Transverse colon (tissue), 4 donors: ENCODE measurements around the gene PFKFB3. TPM values are rescaled to one million over a fixed set of nuclear protein-coding genes. Genes with fewer than 3 reads are reported as not detected.
"Not testable (repeated sequence)": the region's sequence is repeated elsewhere in the genome, so short reads cannot be mapped to it uniquely, and the experiment has no call there.

Experiments
- DNase-seq: peaks from one replicate; pipeline ENCODE4 v3.0.0-alpha.2; 2019
- H3K27ac ChIP-seq, 4 donors: fragments of 200-600 bp; sonication (generic); 2 replicates each; pipeline ENCODE4 v1.5.1; 2016 to 2018; ENCODE audit warnings: inconsistent platforms in 4 of 4
- H3K27me3 ChIP-seq: fragments of 200-600 bp; sonication (generic); 2 replicates; pipeline ENCODE4 v1.5.1; 2017; ENCODE audit warnings: inconsistent platforms
- H3K36me3 ChIP-seq, 4 donors: fragments of 200-600 bp; sonication (generic); 2 replicates each; pipeline ENCODE4 v1.5.1; 2017 to 2019; ENCODE audit warnings: inconsistent platforms in 4 of 4
- H3K4me1 ChIP-seq, 4 donors: fragments of 200-600 bp; sonication (generic); 2 replicates each; pipeline ENCODE4 v1.5.1; 2017 to 2020; ENCODE audit warnings: inconsistent platforms in 4 of 4
- H3K4me3 ChIP-seq, 4 donors: fragments of 200-600 bp; sonication (generic); 1 replicate in 1 of 4; 2 replicates in 3 of 4; pipeline versions ENCODE4 v1.5.1 to v1.6.1; 2017 to 2019; ENCODE audit warnings: inconsistent platforms in 4 of 4
- H3K9me3 ChIP-seq, 2 donors: fragments of 200-600 bp; sonication (generic); 2 replicates each; pipeline ENCODE4 v1.5.1; 2017 to 2019; ENCODE audit warnings: inconsistent platforms in 2 of 2
- CTCF ChIP-seq, 5 experiments: fragments of 200-600 bp in 3 of 5; fragments of 450-650 bp in 2 of 5; sonication (generic) in 3 of 5; IDR thresholded peaks; 1 replicate in 2 of 5; 2 replicates in 3 of 5; pipeline ENCODE4 v1.5.1; 2016 to 2017; ENCODE audit warnings: antibody characterized with exemption in 5 of 5, inconsistent platforms in 3 of 5, mild to moderate bottlenecking in 2 of 5, moderate library complexity in 1 of 5
- EP300 ChIP-seq: sonication (generic); formaldehyde crosslinking; IDR thresholded peaks from one replicate; pipeline ENCODE4 v1.6.1; 2017; ENCODE audit warnings: antibody characterized with exemption, low read depth
- POLR2A ChIP-seq: fragments of 450-650 bp; IDR thresholded peaks from one replicate; pipeline ENCODE4 v1.6.1; 2016; ENCODE audit warnings: antibody characterized with exemption, mild to moderate bottlenecking, moderate library complexity
- POLR2AphosphoS5 ChIP-seq, 3 donors: sonication (generic); formaldehyde crosslinking; IDR thresholded peaks; one replicate each; pipeline ENCODE4 v1.6.1; 2016; ENCODE audit warnings: antibody characterized with exemption in 3 of 3
- WGBS, 2 donors: methylation state at CpG; one replicate each; pipeline ENCODE4 v1.1.5; 2018; ENCODE audit warnings: low coverage in 1 of 2; 5-methylcytosine and 5-hydroxymethylcytosine counted together
- in situ Hi-C, 4 donors: fragments of 200-750 bp; cut with MboI; loops; one replicate each; pipeline versions ENCODE4 v1.15.0 to v1.15.1; 2017; ENCODE audit warnings: low sequenced_read_pairs in 3 of 4, low pct_ligation_motif_present in 1 of 4, low pct_unique_long_range_greater_than_20kb in 1 of 4
- intact Hi-C: fragments of 100-400 bp; cut with DNase I; formaldehyde crosslinking; loops from one replicate; pipeline ENCODE4 v1.15.1; 2023; ENCODE audit warnings: low total_unique reads
- total RNA-seq, 4 donors: library from RNA; depleted of rRNA; stranded (reverse); fragments of >200 nt; gene quantifications; one replicate each; pipeline ENCODE4 v1.1.0, GENCODE V29; 2016

PFKFB3 gene
- total RNA-seq, 4 donors from 2014 or later = 16.9 to 29.9 (median 20.2) TPM

DNA sequence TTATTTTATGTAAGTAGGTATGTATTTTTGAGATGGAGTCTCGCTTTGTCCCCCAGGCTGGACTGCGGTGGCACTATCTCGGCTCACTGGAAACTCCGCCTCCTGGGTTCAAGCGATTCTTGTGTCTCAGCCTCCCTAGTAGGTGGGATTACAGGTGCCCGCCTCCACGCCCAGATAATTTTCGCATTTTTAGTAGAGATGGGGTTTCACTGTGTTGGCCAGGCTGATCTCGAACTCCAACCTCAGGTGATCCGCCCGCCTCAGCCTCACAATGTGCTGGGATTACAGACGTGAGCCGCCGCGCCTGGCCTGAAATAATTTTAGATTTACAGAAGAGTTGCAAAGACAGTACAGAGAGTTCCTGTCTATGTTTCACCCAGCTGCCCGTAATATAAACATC is 37.5 kb downstream of the PFKFB3 start:
- Histone ChIP-seq H3K4me1 (no peaks in the 10 kb centered on the region), H3K27me3 (no peaks in the 10 kb centered on the region), H3K9me3 (no peaks in the 10 kb centered on the region), H3K4me3 (no peak overlapping the region), H3K27ac (no peak overlapping the region), H3K36me3 (peaks cover 0 to 3% (median 0%) of the 10 kb centered on the region in 4 donors)
- 90 to 93% methylated on average over 5 to 16 of the region's 16 CpGs for WGBS, 2 donors
- DNase-seq = no peak
- intact Hi-C loops = no loop called here
- in situ Hi-C loops = loop anchor here in 1 of 4 donors (25.0 kb wide), 1 partner anchor 147 kb away; no protein-coding TSS in a partner anchor
- TF ChIP-seq EP300 (no peak), CTCF (IDR thresholded peaks at IDR 0.05) (no peak), POLR2AphosphoS5 (IDR thresholded peaks at IDR 0.05) (no peak), POLR2A (no peak)

DNA sequence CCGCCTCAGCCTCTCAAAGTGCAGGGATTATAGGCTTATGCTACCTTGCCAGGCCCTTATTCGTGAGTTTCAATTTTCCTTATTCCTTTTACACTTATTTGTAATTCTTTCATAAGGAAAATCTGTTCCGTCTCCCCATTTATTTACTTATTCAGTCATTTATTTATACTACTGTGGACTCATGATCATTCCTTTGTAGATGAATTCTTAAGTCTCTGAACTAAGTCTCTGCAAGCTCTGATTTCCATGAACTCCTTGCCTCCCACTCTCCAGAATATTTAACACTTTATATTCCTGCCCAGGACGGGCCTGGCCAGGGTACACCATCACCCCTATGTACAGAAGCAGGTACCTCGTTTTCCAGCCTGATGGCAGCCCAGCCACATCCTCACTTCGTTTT is 39.4 kb downstream of the PFKFB3 start:
- Histone ChIP-seq H3K4me1 (no peaks in the 10 kb centered on the region), H3K36me3 (no peaks in the 10 kb centered on the region), H3K27me3 (no peaks in the 10 kb centered on the region), H3K4me3 (no peak overlapping the region), H3K27ac (no peak overlapping the region), H3K9me3 (no peaks in the 10 kb centered on the region)
- no peak for DNase-seq
- WGBS, 2 donors = 66 to 73% methylated on average over 6 of the region's 6 CpGs
- intact Hi-C loops (no loop called here), in situ Hi-C loops (loop anchor here in 1 of 4 donors (25.0 kb wide), 1 partner anchor 145 kb away; no protein-coding TSS in a partner anchor)
- TF ChIP-seq CTCF (IDR thresholded peaks at IDR 0.05) (no peak), POLR2A (no peak), EP300 (no peak), POLR2AphosphoS5 (IDR thresholded peaks at IDR 0.05) (no peak)

- WGBS, 2 donors = 87 to 98% methylated on average over 6 to 7 of the region's 7 CpGs
- no peak overlapping the region for H3K4me3 ChIP-seq
- H3K27ac ChIP-seq = no peak overlapping the region
- H3K36me3 ChIP-seq = no peaks in the 10 kb centered on the region
- intact Hi-C loops (no loop called here), in situ Hi-C loops (loop anchor here in 1 of 4 donors (25.0 kb wide), 1 partner anchor 143 kb away; no protein-coding TSS in a partner anchor)
- H3K4me1 ChIP-seq = no peaks in the 10 kb centered on the region
- no peaks in the 10 kb centered on the region for H3K27me3 ChIP-seq
- no peak for TF ChIP-seq CTCF (IDR thresholded peaks at IDR 0.05)
- TF ChIP-seq EP300 = no peak
- TF ChIP-seq POLR2A = no peak
- TF ChIP-seq POLR2AphosphoS5 (IDR thresholded peaks at IDR 0.05) = no peak
- DNase-seq = no peak
- no peaks in the 10 kb centered on the region for H3K9me3 ChIP-seq
Observed at GRCh38 chr10:6244510-6244909, 41.8 kb downstream of the PFKFB3 start.

DNA sequence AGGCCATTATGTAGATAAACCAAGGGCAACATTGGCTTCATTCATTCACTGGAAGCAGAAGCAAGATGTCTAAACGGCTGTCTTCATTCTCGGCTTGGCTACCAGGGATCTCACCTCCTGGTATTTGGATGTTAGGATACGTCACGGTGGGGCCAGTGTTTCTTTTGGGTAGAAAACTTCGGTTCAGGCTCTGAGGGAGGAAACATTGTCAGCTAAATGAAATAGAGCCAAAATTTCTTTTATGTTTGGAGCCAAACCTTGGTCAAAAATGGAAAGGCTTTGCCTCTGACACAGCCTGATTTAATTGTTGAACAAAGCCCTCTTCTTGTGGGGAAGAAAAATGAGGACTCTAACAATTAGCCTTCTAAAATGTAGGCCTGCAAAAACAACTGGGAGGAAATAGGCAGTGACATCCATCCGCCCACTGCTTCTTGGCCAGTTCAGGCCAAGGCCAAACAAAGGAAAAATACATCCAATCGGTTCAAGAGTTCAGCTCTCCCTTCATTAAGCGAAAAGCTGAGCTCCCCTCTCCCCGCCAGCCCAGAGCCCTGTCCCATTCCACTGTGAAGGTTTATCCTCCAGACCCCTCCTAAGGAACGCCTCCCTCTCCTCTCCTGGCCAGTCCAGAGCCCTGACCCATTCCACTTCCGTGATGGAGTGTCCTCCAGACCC is 44.4 kb downstream of the PFKFB3 start:
- H3K9me3 ChIP-seq = no peaks in the 10 kb centered on the region
- no peaks in the 10 kb centered on the region for H3K36me3 ChIP-seq
- in situ Hi-C loops (loop anchor here in 1 of 4 donors (25.0 kb wide), 1 partner anchor 140 kb away; no protein-coding TSS in a partner anchor), intact Hi-C loops (no loop called here)
- H3K4me3 ChIP-seq = no peak overlapping the region
- no peak overlapping the region for H3K27ac ChIP-seq
- H3K27me3 ChIP-seq = no peaks in the 10 kb centered on the region
- DNase-seq = no peak
- 78 to 81% methylated on average over 3 to 11 of the region's 11 CpGs for WGBS, 2 donors
- H3K4me1 ChIP-seq = no peaks in the 10 kb centered on the region
- no peak for TF ChIP-seq POLR2A
- no peak for TF ChIP-seq CTCF (IDR thresholded peaks at IDR 0.05)
- no peak for TF ChIP-seq POLR2AphosphoS5 (IDR thresholded peaks at IDR 0.05)
- TF ChIP-seq EP300 = no peak

DNA sequence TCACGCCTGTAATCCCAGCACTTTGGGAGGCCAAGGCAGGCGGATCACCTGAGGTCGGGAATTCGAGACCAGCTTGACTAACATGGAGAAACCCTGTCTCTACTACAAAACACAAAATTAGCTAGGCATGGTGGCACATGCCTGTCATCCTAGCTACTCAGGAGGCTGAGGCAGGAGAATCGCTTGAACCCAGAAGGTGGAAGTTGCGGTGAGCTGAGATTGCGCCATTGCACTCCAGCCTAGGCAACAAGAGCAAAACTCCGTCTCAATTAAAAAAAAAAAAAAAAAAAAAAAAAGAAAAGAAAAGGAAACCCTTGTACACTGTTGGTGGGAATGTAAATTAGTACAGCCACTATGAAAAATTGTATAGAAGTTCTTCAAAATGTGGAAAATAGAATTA is 46.2 kb downstream of the PFKFB3 start:
- H3K27ac ChIP-seq, H3K36me3 ChIP-seq, H3K4me1 ChIP-seq, H3K9me3 ChIP-seq, DNase-seq, H3K27me3 ChIP-seq, intact Hi-C loops, H3K4me3 ChIP-seq: not testable (repeated sequence)
- in situ Hi-C loops = loop anchor here in 1 of 4 donors (25.0 kb wide), 1 partner anchor 138 kb away; no protein-coding TSS in a partner anchor
- WGBS, 2 donors = 92 to 93% methylated on average over 3 to 8 of the region's 8 CpGs
